GM13977 (cell line): ENCODE data around the gene SMARCC1.

Source experiments
- DNase-seq: peaks from one replicate; pipeline ENCODE4 v3.0.0; 2012; ENCODE audit warnings: low spot score
- CTCF ChIP-seq: IDR thresholded peaks from 2 replicates; pipeline ENCODE4 v1.5.1; 2012; ENCODE audit warnings: mild to moderate bottlenecking, control low read depth; ENCODE audit not compliant: insufficient read depth; ENCODE audit errors: extremely low read depth, missing control alignments
- in situ Hi-C: fragments of 300-500 bp; cut with MboI; formaldehyde crosslinking; loops from one replicate; pipeline ENCODE4 v1.12.0; 2022; ENCODE audit warnings: low sequenced_read_pairs, low pct_unique_long_range_greater_than_20kb, mixed read lengths, inconsistent platforms; ENCODE audit not compliant: unreplicated experiment

The SMARCC1 gene

DNA sequence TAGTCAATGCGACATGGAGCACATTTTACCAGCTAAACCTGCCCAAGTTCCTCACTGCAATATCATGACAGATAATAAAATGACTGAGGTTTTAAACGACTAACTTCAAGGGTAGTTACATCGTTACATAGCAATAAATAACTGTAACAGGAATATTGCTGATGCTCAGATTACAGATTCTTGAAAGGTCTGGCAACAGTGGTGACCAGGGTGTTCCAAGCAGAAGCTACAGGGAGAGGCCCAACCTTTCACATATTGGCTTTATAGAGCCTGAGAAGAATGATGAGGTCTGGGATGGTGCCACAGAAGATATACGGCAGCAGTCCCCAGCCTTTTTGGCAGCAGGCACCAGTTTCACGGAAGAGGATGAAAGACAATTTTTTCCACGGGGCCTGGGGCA lies 151.9 kb downstream of the SMARCC1 start:
- TF ChIP-seq CTCF: no peak
- in situ Hi-C loops: no loop called here
- DNase-seq: no peak

GRCh38 chr3:47628426-47628825 lies 153.3 kb downstream of the SMARCC1 start:
- no peak for DNase-seq
- in situ Hi-C loops: no loop called here
- no peak for TF ChIP-seq CTCF

GRCh38 chr3:47622671-47623461 lies 158.8 kb downstream of the SMARCC1 start:
- TF ChIP-seq CTCF: no peak
- no peak for DNase-seq
- in situ Hi-C loops: no loop called here

GRCh38 chr3:47617086-47618010 lies 164.3 kb downstream of the SMARCC1 start:
- in situ Hi-C loops: no loop called here
- DNase-seq: no peak
- no peak for TF ChIP-seq CTCF

GRCh38 chr3:47614788-47615187 lies 166.9 kb downstream of the SMARCC1 start:
- DNase-seq: no peak
- in situ Hi-C loops: no loop called here
- no peak for TF ChIP-seq CTCF

DNA sequence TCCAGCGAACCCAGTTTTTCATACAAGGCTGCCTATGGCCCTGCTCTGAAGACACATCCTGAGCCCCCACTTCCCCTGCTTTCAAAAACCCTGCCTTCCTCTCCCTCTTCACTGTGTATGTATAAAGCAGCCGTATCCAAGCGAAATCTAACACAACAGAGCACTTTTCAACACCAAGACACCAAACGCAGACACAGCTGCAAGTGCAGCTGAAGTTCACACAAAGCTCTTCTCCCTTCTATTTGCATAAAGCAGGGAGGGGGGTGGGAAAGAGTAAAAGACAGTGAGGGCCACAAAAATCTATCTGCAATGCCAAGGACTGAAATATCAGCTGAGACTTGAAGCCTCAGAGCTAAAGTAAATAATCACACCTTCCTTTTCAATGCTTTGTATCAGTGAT lies 168.0 kb downstream of the SMARCC1 start:
- no peak for TF ChIP-seq CTCF
- in situ Hi-C loops: no loop called here
- no peak for DNase-seq
